Stimulated activated CD8-positive, alpha-beta memory T cell treated with anti-CD3 and anti-CD28 coated beads, Interleukin-7, amount 100 ng/mL, for 24 hours (primary cell): Measurements from ENCODE around the gene BTBD17.
"Not testable (repeated sequence)": the region's sequence is repeated elsewhere in the genome, so short reads cannot be mapped to it uniquely, and the experiment has no call there.

Experiments used
- DNase-seq: peaks from one replicate; pipeline ENCODE4 v3.0.0-alpha.2; 2020; ENCODE audit warnings: low read depth

BTBD17 gene, protein sequence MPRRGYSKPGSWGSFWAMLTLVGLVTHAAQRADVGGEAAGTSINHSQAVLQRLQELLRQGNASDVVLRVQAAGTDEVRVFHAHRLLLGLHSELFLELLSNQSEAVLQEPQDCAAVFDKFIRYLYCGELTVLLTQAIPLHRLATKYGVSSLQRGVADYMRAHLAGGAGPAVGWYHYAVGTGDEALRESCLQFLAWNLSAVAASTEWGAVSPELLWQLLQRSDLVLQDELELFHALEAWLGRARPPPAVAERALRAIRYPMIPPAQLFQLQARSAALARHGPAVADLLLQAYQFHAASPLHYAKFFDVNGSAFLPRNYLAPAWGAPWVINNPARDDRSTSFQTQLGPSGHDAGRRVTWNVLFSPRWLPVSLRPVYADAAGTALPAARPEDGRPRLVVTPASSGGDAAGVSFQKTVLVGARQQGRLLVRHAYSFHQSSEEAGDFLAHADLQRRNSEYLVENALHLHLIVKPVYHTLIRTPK

DNA sequence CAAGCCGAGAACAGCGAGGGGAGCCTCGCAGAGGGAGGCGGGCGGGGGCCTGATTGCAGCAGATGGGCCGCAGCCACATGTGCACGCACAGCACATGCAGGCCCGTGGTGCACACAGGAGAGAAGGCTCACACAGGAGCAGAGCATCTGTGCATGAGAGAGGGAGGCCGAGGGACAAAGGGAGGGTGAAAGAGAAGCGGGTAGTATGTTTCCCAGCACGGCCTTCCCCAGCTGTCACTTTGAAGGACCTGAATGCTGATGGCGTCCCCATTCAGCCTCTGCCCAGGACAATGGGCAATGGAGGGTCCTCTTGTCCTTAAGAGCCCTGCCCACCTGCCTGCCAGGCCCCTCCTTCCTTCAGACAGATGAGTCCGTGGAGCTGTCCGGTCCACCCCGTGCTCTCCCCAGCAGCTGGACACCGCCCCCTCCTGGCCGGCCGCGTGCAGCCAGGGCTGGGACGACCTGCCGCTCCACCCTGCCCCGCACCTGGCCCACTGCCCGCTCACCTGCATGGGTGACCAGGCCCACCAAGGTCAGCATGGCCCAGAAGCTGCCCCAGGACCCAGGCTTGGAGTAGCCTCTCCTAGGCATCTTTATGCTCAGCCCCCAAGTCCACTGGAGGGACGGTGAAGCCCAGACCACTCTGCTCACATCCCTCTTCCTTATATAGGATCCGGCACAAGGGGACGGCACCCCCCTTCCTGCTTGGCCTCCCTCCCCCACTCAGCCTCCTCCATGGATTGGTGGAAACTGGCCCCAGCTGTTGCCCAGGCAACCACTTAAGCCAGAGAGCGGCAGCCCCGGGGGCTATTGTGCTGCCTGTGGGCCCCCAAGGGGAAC is at the start of gene BTBD17:
BTBD17 (minus strand) TSS at position 639 of the 839 bp plus-strand sequence; CDS start at position 590, 49 bp downstream.
- DNase-seq, result no peak

- no peak for DNase-seq
These were observed 48.4 kb upstream of the BTBD17 start for GRCh38 chr17:74410001-74410443.

DNA sequence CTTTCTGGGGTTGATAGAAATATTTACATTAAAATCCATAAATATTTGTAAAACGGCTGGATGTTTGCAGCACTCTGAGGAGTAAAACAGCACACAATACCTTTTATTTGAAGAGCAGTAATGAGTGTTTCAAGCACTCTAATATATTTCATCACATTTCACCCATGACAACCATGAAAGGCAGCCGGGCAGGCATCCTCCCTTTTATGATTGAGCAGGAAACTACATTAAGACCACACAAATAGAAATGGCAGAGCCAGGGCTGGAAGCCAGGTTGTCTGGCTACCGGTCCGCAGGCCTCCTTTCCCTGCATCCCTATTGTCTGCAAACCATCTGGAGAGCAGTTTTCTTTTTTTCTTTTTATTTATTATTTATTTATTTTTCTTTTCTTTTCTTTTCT is 47.1 kb upstream of the BTBD17 start:
- DNase-seq, result no peak

DNA sequence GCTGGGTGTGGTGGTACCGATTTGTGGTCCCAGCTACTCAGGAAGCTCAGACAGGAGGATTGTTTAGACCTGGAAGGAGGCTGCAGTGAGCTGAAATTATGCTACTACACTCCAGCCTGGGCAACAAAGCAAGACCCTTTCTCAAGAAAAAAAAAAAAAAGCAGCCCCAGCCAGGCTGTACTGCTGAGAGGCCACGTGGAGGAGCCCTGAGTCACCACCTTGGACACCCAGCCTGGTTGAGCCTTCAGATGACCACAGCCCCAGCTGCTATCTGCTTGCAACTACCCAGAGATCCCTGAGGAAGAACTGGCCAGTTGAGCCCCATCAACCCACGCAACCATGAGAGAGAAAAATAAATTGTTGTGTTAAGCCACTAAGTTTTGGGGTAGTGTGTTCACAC is 46.6 kb upstream of the BTBD17 start:
- DNase-seq, result no peak

GRCh38 chr17:74407384-74407783 is 45.7 kb upstream of the BTBD17 start:
- no peak for DNase-seq

DNA sequence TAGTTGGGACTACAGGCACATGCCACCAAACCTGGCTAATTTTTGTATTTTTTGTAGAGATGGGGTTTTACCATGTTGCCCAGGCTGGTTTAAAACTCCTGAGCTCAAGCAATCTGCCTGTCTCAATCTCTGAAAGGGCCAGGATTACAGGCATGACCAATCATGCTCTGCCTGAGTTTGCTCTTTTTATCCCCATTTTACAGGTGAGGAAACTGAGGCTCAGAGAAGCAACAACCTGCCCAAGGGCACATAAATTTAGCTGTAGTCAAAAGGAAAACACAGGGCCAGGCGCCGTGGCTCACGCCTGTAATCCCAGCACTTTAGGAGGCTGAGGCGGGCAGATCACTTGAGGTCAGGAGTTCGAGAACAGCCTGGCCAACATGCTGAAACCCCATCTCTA is 43.6 kb upstream of the BTBD17 start:
- not testable (repeated sequence) for DNase-seq

- DNase-seq, result no peak
These were observed 43.1 kb upstream of the BTBD17 start for GRCh38 chr17:74404789-74405188.

DNA sequence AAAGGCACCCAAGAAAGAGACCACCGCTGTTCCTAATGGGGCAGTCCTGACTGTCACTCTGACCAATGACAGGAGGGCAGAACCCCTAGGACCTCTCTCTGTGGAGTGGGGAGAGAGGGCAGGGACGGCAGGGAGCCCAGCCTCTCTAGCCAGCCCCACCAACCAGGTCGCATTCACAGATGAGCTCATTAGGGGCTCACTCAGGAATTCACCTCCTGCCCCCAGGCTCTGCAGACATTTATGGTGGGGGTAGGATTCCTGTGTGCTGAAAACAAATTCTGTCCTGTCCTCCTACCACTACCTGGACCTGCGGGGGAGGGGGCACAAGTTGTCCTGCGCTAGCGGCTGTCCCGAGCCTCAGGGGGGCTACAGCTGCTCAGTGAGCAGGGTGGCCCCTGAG is 42.5 kb upstream of the BTBD17 start:
- no peak for DNase-seq

- no peak for DNase-seq
These were observed 42.0 kb upstream of the BTBD17 start for GRCh38 chr17:74403512-74404137.

GRCh38 chr17:74402048-74402447 is 40.4 kb upstream of the BTBD17 start:
- no peak for DNase-seq

DNA sequence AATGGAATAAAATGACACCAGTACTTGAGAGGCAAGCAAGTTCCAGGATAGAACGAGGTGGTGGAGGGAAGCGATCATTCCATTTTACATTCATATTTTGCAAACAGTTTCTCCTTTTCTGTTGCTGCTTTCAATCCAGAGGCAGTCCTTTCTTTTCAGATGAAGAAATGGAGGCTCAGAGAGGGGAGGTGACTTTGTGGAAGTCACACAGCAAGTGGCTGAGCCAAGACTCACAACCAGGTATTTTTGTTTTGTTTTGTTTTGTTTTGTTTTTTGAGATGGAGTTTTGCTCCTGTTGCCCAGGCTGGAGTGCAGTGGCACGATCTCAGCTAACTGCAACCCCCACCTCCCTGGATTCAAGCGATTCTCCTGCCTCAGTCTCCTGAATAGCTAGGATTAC is 34.9 kb upstream of the BTBD17 start:
- DNase-seq, result no peak

GRCh38 chr17:74394977-74395376 is 33.3 kb upstream of the BTBD17 start:
- no peak for DNase-seq

DNA sequence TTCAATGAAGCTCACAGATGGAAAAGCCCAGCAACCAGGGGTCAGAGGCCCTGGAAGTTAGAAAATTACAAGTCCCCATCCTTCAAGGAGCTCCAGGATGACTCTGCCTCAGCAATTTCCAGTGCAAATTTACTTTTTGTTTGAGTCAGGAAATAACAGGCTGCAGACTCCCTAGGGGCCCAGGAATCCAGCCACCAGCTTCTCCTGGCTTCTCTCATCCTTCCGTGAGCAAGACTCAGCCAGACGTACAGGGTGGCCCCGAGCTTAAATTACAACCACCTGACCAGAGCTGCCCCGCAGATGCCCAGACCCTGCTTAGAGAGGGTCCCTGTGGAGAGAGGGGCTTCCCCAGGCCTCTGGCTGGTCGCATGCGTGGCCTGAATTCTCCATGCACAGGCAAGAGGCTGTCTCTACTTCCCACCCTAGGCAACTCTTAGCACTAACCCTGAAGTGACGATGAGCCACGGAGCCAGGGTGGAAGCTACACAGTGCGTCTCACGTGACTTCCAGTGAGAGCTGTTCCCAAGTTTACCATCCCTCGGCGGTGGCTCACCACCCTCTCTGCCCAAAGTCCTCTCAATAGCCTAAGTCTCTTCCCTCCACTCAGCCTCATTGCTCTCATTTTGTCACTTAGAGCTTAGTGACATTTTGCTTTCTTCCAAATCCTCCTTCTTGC is 32.7 kb upstream of the BTBD17 start:
- no peak for DNase-seq

GRCh38 chr17:74393346-74393942 is 31.8 kb upstream of the BTBD17 start:
- DNase-seq, result no peak

DNA sequence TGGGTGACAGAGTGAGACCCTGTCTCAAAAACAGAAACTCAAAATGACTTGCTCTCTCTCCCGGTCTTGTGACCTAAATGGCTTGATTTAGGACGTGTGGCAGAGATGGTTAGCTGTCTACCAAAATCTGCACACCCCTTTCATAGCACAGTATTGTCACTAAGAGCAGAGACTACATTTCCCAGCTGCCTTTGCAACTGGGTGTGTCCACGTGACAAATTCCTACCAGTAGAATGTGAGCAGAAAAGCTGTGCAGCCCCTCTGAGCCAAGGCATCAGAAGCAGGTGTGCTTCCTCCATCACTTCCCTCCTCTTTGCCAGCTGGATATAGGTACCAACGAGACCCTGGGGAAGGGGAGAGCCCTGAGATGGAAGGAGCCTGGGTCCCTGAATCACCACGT is 31.2 kb upstream of the BTBD17 start:
- DNase-seq, result no peak

DNA sequence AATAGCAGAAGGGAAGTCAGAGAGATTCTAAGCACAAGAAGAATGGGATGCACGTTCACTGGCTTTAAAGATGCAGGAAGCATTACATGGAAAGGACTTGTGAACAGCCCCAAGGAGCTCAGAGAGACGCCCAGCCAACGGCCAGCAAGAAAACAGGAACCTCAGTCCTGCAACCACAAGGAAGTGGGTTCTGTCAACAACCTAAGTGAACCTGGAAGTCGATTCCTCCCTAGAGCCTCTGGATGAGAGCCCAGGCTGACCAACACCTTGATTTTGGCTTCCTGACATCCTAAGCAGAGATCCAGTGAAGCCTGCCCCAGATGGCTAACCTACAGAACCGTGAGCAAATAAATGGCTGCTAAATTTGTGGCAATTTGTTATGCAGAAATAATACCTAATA is 30.1 kb upstream of the BTBD17 start:
- DNase-seq, result no peak

DNA sequence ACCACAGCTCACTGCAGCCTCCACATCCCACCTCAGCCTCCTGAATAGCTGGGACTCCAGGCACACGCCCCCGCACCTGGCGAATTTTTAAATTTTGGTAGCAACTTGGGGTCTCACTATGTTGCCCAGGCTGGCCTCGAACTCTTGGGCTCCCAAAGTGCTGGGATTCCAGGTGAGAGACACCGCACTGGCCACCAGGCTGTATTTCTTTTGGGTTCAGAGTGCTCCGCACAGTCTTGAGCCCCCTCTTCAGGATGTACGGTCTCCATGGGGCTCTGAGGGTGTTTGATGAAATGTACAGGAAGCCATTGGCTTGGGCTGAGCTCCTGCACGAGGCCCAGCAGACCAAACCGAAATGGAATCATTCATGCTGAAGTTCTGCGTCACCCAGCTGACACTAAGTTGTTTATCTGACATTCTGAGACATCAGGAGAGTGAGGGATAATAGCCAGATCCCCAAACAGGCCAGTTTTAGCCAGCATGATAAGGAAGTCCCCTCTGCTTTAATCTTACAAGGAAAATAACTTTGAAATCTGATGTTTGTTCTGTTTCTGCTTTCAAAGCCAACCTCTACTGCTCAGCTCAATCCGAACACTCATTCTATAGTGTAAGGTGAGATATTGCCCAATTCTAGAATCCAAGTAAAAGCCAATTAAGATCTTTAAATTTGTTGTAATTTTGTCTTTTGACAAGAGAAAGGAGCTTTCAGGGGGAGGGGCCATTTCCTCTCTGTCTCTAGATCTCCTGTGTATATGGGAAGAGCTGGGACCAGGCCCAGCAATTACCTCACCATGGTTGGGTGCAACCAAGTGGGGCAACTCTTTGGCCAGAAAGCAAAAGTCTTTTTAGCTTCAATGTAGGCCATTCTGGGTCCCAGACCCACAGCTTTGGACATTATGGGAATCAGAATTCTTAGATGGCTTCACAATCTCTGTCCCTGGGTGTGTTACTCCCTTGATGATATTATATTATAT is 29.3 kb upstream of the BTBD17 start:
- DNase-seq, result no peak

DNA sequence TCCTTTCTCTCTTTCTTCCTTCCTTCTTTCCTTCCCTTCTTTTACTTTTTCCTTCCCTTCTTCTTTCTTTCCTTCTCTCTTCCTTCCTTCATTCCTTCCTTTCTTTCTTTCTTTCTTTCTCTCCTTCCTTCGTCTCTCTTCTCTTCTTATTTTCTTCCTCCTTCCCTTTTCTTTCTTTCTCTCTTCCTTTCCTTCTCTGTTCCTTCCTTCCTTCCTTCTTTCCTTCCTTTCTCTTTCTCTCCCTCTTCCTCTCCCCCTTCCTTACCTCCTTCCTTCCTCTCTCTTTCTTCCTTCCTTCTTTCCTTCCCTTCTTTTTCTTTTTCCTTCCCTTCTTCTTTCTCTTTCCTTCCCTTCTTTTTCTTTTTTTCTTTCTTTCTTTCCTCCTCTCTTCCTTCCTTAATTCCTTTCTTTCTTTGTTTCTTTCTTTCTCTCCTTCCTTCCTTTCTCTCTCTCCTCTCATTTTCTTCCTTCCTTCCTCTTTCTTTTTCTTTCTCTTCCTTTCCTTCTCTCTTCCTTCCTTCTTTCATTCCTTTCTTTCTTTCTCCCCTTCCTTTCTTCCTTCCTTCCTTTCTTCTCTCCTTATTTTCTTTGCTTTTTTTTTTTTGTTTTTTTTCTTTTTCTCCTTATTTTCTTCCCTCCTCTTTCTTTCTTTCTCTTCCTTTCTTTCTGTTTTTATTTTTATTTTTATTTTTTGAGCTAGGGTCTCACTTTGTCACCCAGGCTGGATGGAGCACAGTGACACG is 28.4 kb upstream of the BTBD17 start:
- no peak for DNase-seq

DNA sequence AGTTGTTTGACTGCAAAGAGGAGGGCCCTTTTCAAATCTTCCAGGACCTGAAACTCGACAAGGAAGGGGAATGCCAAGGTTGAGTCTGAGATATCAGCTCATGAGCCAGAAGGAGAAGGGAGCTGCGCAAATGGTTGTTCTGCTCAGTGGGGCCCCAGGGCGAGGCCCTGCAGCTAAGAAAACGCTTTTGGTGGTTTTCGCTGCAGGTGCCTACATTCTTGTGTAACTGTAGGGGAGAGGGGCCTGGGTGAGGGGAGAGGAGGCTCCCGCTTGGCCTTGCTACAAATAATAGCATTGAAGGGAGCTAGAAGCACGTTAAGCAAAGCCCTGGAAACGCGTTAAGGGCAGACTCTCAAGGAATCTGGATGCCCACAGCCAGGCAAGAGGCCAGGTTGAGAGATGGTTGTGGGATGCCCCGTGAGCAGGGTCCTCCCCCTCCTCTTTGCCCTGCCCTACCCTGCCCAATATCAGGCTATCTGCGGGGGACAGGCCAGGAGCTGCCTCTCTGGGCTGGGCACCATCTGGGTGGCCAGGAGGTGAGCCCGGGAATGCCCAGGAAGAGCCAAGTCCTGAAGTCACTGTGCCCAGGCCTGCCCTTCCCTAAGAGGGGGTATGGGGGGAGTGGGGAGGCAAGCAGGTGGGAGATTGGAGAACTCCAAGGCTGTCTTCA is 27.6 kb upstream of the BTBD17 start:
- no peak for DNase-seq
